ENCODE data around the gene ABCG1. TPM values are rescaled to one million over a fixed set of nuclear protein-coding genes. Genes with fewer than 3 reads are reported as not detected.

ABCG1 gene
- polyA plus RNA-seq, 12 donors = 4.5 to 9.3 (median 6.8) TPM; not detected in 1

- no peak for DNase-seq
Measured at GRCh38 chr21:42214081-42214750, 4.7 kb upstream of the ABCG1 start.

- no peak for DNase-seq
Measured at GRCh38 chr21:42214921-42215320, 4.0 kb upstream of the ABCG1 start.

GRCh38 chr21:42215942-42216725, 2.8 kb upstream of the ABCG1 start:
- no peak for DNase-seq

GRCh38 chr21:42216726-42217572, 2.0 kb upstream of the ABCG1 start:
- no peak for DNase-seq

- DNase-seq = no peak
Measured at GRCh38 chr21:42219606-42220137, 732 bp downstream of the ABCG1 start.

- peak; percentile 68 for DNase-seq
Measured at GRCh38 chr21:42220138-42220701, 1.3 kb downstream of the ABCG1 start.

- DNase-seq = no peak
Measured at GRCh38 chr21:42221581-42222345, 2.8 kb downstream of the ABCG1 start.

- DNase-seq = no peak
Measured at GRCh38 chr21:42222386-42222785, 3.4 kb downstream of the ABCG1 start.

- no peak for DNase-seq
Measured at GRCh38 chr21:42222821-42223390, 4.0 kb downstream of the ABCG1 start.

- DNase-seq = no peak
Measured at GRCh38 chr21:42223826-42224575, 5.1 kb downstream of the ABCG1 start.

- no peak for DNase-seq
Measured at GRCh38 chr21:42225042-42225441, 6.1 kb downstream of the ABCG1 start.

- no peak for DNase-seq
Measured at GRCh38 chr21:42225571-42226155, 6.7 kb downstream of the ABCG1 start.

- no peak for DNase-seq
Measured at GRCh38 chr21:42226626-42227025, 7.7 kb downstream of the ABCG1 start.

- DNase-seq = peak; percentile 47
Measured at GRCh38 chr21:42227909-42228708, 9.2 kb downstream of the ABCG1 start.

GRCh38 chr21:42228709-42229220, 9.8 kb downstream of the ABCG1 start:
- DNase-seq = no peak

- DNase-seq = no peak
Measured at GRCh38 chr21:42229676-42230075, 10.7 kb downstream of the ABCG1 start.

GRCh38 chr21:42230178-42230577, 11.2 kb downstream of the ABCG1 start:
- DNase-seq = no peak

- DNase-seq = no peak
Measured at GRCh38 chr21:42230636-42231035, 11.7 kb downstream of the ABCG1 start.
